Mammary microvascular endothelial cell (primary cell): ENCODE results near the gene DYNC1LI2. TPM values are rescaled to one million over a fixed set of nuclear protein-coding genes. Genes with fewer than 3 reads are reported as not detected.

Experiments
- total RNA-seq: library from RNA; depleted of rRNA; stranded (reverse); fragments of >200 nt; gene quantifications from 2 replicates; pipeline ENCODE4 v1.2.3, GENCODE V29; 2015

DYNC1LI2 gene
- 64.4 and 68.7 TPM in 2 replicates for total RNA-seq

GRCh38 chr16:66751303-66751991 lies at the start of gene DYNC1LI2:
TSS of gene DYNC1LI2 (minus strand) at chr16:66751609. CDS start at chr16:66751591, 18 bp downstream.

GRCh38 chr16:66696669-66697630 lies 54.5 kb downstream of the DYNC1LI2 start, which contains the start of gene CMTM4:
TSS of gene CMTM4 (minus strand) at chr16:66696743. CDS start at chr16:66696525, 218 bp downstream.

Other genes with a start within 250 kb of the DYNC1LI2 start
- gene TK2, start 201.5 kb downstream of the DYNC1LI2 start, total RNA-seq: 22.4 and 23.6 TPM in 2 replicates
- gene CKLF, start 199.0 kb downstream of the DYNC1LI2 start, total RNA-seq: 95.9 and 144 TPM in 2 replicates
- 1.9 and 4.0 TPM in 2 replicates for gene CMTM1, start 185.2 kb downstream of the DYNC1LI2 start, total RNA-seq
- gene CMTM2, start 172.1 kb downstream of the DYNC1LI2 start, total RNA-seq: not detected in 2 replicates
- 48.8 and 65.7 TPM in 2 replicates for gene CMTM3, start 146.9 kb downstream of the DYNC1LI2 start, total RNA-seq
- gene CMTM4, start 54.9 kb downstream of the DYNC1LI2 start, total RNA-seq: 2.1 and 3.4 TPM in 2 replicates
- not detected in 2 replicates for gene TERB1, start 50.0 kb upstream of the DYNC1LI2 start, total RNA-seq
- gene NAE1, start 79.4 kb upstream of the DYNC1LI2 start, total RNA-seq: 67.7 and 77.1 TPM in 2 replicates
- not detected in 2 replicates for gene CA7, start 92.8 kb upstream of the DYNC1LI2 start, total RNA-seq
- gene PDP2, start 128.9 kb upstream of the DYNC1LI2 start, total RNA-seq: 2.4 TPM in 2 replicates
- gene CDH16, start 167.3 kb upstream of the DYNC1LI2 start, total RNA-seq: not detected in 2 replicates
- 2.3 and 2.4 TPM in 2 replicates for gene RRAD, start 173.9 kb upstream of the DYNC1LI2 start, total RNA-seq
- gene CIAO2B, start 182.8 kb upstream of the DYNC1LI2 start, total RNA-seq: 105 and 128 TPM in 2 replicates
- 18.2 and 24.2 TPM in 2 replicates for gene CES2, start 183.9 kb upstream of the DYNC1LI2 start, total RNA-seq
- gene CES3, start 209.7 kb upstream of the DYNC1LI2 start, total RNA-seq: not detected in 2 replicates
- 0.33 TPM in 1 of 2 replicates, not detected in the other for gene CES4A, start 237.0 kb upstream of the DYNC1LI2 start, total RNA-seq